HG03097 (cell line): ENCODE data around the gene FNIP1.
A peak's percentile ranks its signal among the peaks of the same experiment; 100 is the strongest.
"Not testable (repeated sequence)": the region's sequence is repeated elsewhere in the genome, so short reads cannot be mapped to it uniquely, and the experiment has no call there.

ENCODE experiments used
- ATAC-seq: cut with Tn5 transposase; IDR thresholded peaks from one replicate; pipeline ENCODE4 v1.9.1; 2021; ENCODE audit not compliant: unreplicated experiment, low FRiP score

Gene FNIP1

DNA sequence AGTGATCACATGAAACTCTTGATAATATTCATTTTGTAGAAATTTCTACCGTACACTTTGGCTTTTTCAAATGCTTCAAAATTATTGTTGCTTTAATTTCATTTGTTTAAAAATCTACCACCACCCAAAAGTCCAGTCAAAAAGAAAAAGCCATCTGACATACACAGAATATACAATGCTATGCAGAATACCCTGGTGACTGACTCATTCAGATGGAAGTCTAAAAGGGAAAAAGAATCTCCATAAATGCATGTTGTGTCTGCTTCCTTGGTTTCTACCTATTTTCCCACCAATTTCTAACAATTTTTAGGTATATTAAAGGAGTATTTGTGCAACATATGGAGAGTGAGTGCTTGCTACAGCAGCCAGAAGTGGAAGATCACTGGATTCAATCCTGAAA lies 152.4 kb downstream of the FNIP1 start:
- no peak for ATAC-seq

DNA sequence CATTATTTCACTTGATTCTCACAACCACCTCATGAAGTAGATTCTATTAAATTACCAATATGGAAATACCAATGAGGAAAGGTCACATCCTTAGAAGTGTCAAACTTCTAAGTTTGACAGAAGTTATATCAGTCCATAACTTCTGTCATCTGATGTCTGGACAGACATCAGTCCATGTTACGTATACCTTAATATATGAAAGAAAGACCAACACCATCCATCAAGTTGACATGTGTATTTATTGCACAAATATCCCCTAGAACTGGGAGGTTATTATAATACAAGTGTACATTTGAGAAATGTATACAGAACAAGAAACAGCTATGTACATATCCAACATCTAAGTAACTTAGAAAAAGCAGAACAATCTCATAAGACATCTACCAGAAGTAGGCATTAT lies 155.3 kb downstream of the FNIP1 start:
- ATAC-seq, result no peak

DNA sequence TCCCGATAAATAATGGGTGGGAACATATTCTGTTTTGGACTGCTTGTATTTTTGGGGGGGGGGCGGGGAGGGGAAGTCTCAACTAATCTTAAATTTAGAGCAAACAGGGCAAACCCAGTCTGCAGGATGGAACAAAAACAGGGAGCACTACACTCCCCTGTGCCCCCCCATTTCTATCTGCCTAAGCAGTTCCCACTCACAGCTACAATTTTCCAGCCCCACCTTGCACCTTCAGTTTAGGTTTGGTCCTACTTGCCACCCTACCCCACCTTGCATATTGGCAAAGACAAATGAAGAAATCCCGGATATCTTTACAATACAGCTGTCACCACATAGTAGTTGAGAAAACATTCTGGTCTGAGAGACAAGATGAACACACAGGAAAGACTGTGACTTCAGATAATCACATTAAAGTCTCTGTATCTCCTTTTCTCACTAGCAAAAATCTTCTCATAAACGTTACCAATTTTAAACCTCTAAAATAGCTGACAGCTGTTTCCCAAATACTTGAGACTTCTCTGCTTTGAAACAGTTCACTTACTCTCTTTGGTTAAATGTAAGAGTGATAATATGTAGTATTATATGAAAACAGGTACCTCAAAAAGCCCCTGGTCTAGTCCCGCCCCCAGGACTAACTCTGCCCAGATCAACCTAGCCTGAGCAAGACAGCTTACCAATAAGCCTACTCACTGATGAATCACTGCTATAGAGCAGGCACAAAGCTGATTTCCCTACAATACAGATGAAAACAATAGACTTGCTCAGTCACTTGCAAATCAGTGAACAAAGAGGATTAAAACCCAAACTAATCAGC lies 156.6 kb downstream of the FNIP1 start:
- ATAC-seq, result no peak

- ATAC-seq, result no peak
Measured at GRCh38 chr5:131639148-131639547, 157.7 kb downstream of the FNIP1 start.

GRCh38 chr5:131637694-131638093 lies 159.1 kb downstream of the FNIP1 start:
- no peak for ATAC-seq

DNA sequence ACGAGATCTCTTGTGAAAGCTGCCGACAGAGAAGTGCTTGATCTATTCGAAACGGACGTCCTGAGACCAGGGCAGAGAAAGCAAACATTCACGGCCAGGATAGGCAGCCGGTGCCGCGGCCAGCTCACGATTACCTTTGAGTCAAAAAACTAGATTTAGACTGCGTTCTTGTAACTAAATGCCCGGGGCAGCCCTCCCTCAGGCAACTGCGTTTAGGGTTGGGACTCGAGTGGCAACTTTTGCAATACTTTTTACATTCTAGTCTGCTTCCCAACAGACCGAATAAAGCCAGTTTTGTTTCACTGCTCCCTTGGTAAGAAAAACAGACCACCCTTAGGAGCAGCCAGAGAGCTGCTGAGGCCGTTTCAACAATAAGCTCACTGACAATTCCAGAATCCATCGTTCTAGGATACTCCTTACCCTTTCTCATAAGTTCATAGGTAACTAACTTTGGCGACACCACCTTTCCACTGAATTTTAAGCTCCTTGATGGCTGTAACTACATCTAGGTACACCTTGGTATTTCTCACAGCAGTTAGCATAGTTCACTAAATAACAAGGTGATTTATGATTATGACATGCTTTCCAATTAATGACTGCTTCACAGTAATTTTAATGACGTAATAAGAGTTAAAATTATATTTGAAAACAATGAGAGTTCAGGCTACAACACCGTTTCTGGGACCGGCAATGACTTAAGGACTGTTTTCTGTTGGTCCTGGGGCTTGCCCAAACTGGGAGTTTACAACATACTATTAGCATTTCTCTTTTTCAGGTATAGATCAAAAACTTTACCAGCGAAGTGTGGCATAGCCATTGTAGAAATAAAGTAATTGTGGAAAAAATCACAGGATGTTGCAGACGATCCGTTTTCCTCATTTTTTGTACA lies 160.9 kb downstream of the FNIP1 start:
- no peak for ATAC-seq

GRCh38 chr5:131634996-131635683 lies 161.7 kb downstream of the FNIP1 start, which contains the start of gene RAPGEF6:
TSS of gene RAPGEF6 (minus strand) at chr5:131635229. CDS start at chr5:131635030, 199 bp downstream.
- peak; percentile 89 for ATAC-seq

- peak; percentile 18 for ATAC-seq
Measured at GRCh38 chr5:131634666-131634995, 162.2 kb downstream of the FNIP1 start.

DNA sequence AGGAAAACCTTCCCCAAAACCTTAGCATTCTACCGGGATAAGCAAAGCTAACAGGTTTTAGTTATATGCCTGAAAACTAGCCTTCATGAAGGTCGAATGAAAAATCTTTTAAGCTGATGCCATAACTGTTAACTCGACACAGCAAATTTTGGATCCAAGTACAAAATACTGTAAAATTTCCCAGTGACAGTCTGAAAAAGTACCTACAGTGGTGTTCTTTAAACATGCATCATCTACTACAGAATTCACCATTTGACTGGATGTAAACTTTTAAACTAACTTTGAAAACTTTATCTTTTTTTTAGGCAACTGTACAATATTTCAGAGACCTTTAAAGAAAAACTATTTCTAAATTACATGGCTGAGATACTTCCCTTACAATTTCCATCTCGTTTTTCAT lies 162.6 kb downstream of the FNIP1 start:
- no peak for ATAC-seq

GRCh38 chr5:131633830-131634229 lies 163.0 kb downstream of the FNIP1 start:
- ATAC-seq, result no peak

- no peak for ATAC-seq
Measured at GRCh38 chr5:131630963-131631350, 165.9 kb downstream of the FNIP1 start.

DNA sequence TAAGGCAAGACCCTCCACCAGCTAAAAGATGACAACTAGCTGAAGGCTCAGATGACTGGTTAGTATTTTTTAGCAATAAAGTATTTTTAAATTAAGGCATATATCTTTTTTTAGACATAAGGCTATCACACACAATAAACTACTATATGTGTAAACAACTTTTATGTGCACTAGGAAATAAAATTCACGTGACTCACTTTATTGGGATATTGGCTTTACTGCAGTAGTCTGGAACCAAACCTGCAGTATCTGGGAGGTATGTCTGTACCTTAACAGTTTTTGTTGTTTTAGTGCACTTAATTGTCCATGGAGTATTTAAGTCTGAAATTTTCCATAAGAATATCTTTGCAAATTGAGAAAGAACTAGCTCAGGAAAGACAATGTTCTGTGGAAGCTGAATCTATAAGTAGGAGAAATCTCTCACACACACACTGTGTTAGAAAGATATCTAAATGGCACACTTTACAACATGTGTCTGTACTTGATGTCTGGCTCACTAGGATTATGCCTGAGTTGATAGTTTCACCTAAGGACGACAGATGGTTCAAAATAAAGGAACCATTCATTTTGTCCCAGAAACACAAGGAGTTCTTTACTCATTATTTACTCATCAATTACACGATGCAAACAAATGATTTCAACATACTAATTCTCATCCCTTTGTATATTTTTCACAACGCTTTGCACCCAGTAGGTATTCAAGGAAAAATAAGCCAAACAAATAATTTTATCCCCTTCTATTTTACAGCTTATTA lies 166.4 kb downstream of the FNIP1 start:
- ATAC-seq, result no peak

DNA sequence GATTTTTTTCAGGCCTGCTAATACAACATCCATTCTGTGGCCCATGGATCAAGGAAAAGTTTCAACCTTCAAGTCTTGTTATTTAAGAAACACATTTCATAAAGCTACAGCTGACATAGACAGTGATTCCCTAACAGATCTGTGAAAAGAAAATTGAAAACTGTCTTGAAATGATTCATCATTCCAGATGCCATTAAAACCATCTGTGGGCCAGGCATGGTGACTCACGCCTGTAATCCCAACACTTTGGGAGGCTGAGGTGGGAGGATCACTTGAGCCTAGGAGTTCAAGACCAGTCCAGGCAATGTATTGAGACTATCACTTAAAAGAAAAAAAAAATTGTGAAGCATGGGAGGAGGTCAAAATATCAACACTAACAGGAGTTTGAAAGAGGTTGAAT lies 167.8 kb downstream of the FNIP1 start:
- no peak for ATAC-seq

DNA sequence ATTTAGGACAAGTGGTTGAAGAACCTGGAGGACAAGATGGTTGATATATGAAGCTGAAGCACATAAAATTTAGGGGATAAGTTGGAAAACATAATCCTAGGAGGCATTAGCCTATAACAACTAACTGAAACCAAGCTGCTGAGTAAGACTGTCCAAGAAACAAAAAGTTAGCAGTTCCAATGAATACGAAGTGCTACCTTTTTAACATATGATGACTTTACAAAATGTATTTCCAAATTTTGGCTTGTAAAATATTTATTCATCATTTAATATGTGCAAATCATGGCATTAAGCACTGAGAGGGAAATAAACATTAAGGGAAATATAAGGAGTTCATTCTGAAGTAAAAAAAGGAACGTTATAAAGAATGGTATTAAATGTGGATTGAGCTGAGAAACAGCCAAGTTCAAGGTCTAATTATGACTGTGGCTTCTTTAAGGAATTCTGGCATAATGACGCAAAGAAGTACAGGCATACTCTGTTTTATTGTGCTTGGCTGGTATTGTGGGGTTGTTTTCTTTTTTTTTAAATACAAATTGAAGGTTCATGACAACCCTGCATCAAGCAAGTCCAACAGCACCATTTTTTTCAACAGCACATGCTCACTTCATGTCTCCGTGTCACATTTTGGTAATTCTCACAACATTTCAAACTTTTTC lies 169.5 kb downstream of the FNIP1 start:
- ATAC-seq, result no peak

- ATAC-seq, result no peak
Measured at GRCh38 chr5:131622633-131623032, 174.2 kb downstream of the FNIP1 start.

- not testable (repeated sequence) for ATAC-seq
Measured at GRCh38 chr5:131621164-131621563, 175.7 kb downstream of the FNIP1 start.

DNA sequence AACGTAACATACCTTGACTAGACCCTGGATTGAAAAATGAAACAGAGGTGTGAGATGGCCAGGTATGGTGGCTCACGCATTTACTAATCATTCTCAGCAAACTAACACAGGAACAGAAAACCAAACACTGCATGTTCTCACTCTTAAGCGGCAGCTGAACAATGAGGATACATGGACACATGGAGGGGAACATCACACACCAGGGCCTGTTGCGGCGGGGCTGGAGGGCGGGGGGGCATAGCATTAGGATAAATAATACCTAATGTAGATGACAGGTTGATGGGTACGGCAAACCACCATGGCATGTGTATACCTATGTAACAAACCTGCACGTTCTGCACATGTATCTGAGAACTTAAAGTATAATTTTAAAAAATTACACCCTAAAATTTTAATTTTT lies 177.7 kb downstream of the FNIP1 start:
- ATAC-seq, result no peak

GRCh38 chr5:131617140-131617822 lies 179.5 kb downstream of the FNIP1 start:
- no peak for ATAC-seq

DNA sequence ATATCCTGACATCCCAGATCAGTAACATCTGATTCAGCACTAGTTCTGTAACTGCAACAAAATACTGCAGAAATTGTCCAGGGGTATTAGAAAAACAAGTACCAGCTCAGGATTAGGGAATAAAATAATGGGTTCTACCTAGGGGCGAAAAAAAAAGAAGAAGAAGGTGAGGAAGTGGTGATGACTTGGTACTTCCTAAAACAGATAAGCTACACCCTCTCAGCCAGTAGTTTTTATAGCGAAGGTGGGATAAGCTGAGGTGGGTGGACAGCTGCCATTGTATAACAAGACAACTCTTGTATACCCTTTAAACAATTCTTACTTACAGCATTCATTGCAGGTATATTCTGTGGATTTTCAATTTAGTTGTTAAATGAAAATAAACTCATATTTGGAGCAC lies 180.9 kb downstream of the FNIP1 start:
- ATAC-seq, result no peak
